Transverse colon (tissue), 4 donors: ENCODE measurements around the gene MIX23. TPM values are rescaled to one million over a fixed set of nuclear protein-coding genes. Genes with fewer than 3 reads are reported as not detected.

Experiments
- DNase-seq: peaks from one replicate; pipeline ENCODE4 v3.0.0-alpha.2; 2019
- H3K27ac ChIP-seq, 4 donors: fragments of 200-600 bp; sonication (generic); 2 replicates each; pipeline ENCODE4 v1.5.1; 2016 to 2018; ENCODE audit warnings: inconsistent platforms in 4 of 4
- H3K27me3 ChIP-seq: fragments of 200-600 bp; sonication (generic); 2 replicates; pipeline ENCODE4 v1.5.1; 2017; ENCODE audit warnings: inconsistent platforms
- H3K36me3 ChIP-seq, 4 donors: fragments of 200-600 bp; sonication (generic); 2 replicates each; pipeline ENCODE4 v1.5.1; 2017 to 2019; ENCODE audit warnings: inconsistent platforms in 4 of 4
- H3K4me1 ChIP-seq, 4 donors: fragments of 200-600 bp; sonication (generic); 2 replicates each; pipeline ENCODE4 v1.5.1; 2017 to 2020; ENCODE audit warnings: inconsistent platforms in 4 of 4
- H3K4me3 ChIP-seq, 4 donors: fragments of 200-600 bp; sonication (generic); 1 replicate in 1 of 4; 2 replicates in 3 of 4; pipeline versions ENCODE4 v1.5.1 to v1.6.1; 2017 to 2019; ENCODE audit warnings: inconsistent platforms in 4 of 4
- H3K9me3 ChIP-seq, 2 donors: fragments of 200-600 bp; sonication (generic); 2 replicates each; pipeline ENCODE4 v1.5.1; 2017 to 2019; ENCODE audit warnings: inconsistent platforms in 2 of 2
- CTCF ChIP-seq, 5 experiments: fragments of 200-600 bp in 3 of 5; fragments of 450-650 bp in 2 of 5; sonication (generic) in 3 of 5; IDR thresholded peaks; 1 replicate in 2 of 5; 2 replicates in 3 of 5; pipeline ENCODE4 v1.5.1; 2016 to 2017; ENCODE audit warnings: antibody characterized with exemption in 5 of 5, inconsistent platforms in 3 of 5, mild to moderate bottlenecking in 2 of 5, moderate library complexity in 1 of 5
- EP300 ChIP-seq: sonication (generic); formaldehyde crosslinking; IDR thresholded peaks from one replicate; pipeline ENCODE4 v1.6.1; 2017; ENCODE audit warnings: antibody characterized with exemption, low read depth
- POLR2A ChIP-seq: fragments of 450-650 bp; IDR thresholded peaks from one replicate; pipeline ENCODE4 v1.6.1; 2016; ENCODE audit warnings: antibody characterized with exemption, mild to moderate bottlenecking, moderate library complexity
- POLR2AphosphoS5 ChIP-seq, 3 donors: sonication (generic); formaldehyde crosslinking; IDR thresholded peaks; one replicate each; pipeline ENCODE4 v1.6.1; 2016; ENCODE audit warnings: antibody characterized with exemption in 3 of 3
- WGBS, 2 donors: methylation state at CpG; one replicate each; pipeline ENCODE4 v1.1.5; 2018; ENCODE audit warnings: low coverage in 1 of 2; 5-methylcytosine and 5-hydroxymethylcytosine counted together
- in situ Hi-C, 4 donors: fragments of 200-750 bp; cut with MboI; loops; one replicate each; pipeline versions ENCODE4 v1.15.0 to v1.15.1; 2017; ENCODE audit warnings: low sequenced_read_pairs in 3 of 4, low pct_ligation_motif_present in 1 of 4, low pct_unique_long_range_greater_than_20kb in 1 of 4
- intact Hi-C: fragments of 100-400 bp; cut with DNase I; formaldehyde crosslinking; loops from one replicate; pipeline ENCODE4 v1.15.1; 2023; ENCODE audit warnings: low total_unique reads
- total RNA-seq, 4 donors: library from RNA; depleted of rRNA; stranded (reverse); fragments of >200 nt; gene quantifications; one replicate each; pipeline ENCODE4 v1.1.0, GENCODE V29; 2016

MIX23 gene
- total RNA-seq, 4 donors from 2014 or later = 4.5 to 28.7 (median 10.7) TPM

DNA sequence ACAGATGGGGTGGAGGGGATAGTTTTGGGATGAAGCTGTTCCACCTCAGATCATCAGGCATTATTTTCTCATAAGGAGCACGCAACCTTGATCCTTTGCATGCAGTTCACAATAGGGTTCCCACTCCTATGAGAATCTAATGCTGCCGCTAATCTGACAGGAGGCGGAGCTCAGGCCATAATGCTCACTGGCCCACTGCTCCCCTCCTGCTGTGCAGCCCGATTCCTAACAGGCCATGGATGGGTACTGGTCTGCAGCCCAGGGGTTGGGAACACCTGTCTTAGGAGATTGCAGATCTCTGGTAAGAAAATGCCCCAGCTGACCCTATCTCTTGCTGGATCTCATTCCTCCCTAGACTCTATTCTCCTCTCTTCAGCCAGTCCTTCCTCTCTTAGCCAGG, 51.1 kb downstream of the MIX23 start:
- H3K4me3 ChIP-seq = no peak overlapping the region
- TF ChIP-seq EP300 (no peak), CTCF (IDR thresholded peaks at IDR 0.05) (no peak), POLR2AphosphoS5 (IDR thresholded peaks at IDR 0.05) (no peak), POLR2A (no peak)
- H3K36me3 ChIP-seq = no peaks in the 10 kb centered on the region
- no peaks in the 10 kb centered on the region for H3K27me3 ChIP-seq
- no peaks in the 10 kb centered on the region for H3K9me3 ChIP-seq
- DNase-seq = no peak
- no peaks in the 10 kb centered on the region for H3K4me1 ChIP-seq
- WGBS, 2 donors = 83% methylated on average over 4 of the region's 4 CpGs; no CpG with 5 or more reads in 1 of the 2 donors
- intact Hi-C loops (no loop called here), in situ Hi-C loops (no loop called here)
- no peak overlapping the region for H3K27ac ChIP-seq

DNA sequence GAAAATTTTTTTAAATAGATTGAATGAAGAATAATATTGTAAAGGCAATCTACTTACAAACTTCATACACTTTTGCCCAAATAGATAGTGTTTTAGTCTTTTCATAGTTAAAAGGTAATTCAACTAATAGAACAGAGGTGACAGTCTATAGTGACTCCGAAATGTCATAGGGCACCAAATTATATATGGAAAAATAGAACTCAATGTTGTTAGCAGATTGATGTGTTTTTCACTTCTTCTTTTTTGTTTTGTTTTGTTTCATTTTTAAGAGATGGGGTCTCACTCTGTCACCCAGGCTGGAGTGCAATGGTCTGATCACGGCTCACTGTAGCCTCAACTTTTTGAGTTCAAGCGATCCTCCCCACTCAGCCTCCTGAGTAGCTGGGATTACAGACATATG, 57.3 kb downstream of the MIX23 start:
- Histone ChIP-seq H3K9me3 (no peaks in the 10 kb centered on the region), H3K36me3 (no peaks in the 10 kb centered on the region), H3K27me3 (no peaks in the 10 kb centered on the region), H3K4me1 (no peaks in the 10 kb centered on the region), H3K27ac (no peak overlapping the region), H3K4me3 (no peak overlapping the region)
- WGBS, 2 donors = 78 to 96% methylated on average over 3 of the region's 3 CpGs
- intact Hi-C loops = no loop called here
- DNase-seq = no peak
- in situ Hi-C loops = no loop called here
- TF ChIP-seq CTCF (IDR thresholded peaks at IDR 0.05) = no peak

GRCh38 chr3:122324871-122325323, 58.1 kb downstream of the MIX23 start, which contains the start of gene CSTA:
CSTA (plus strand) TSS chr3:122325248; CDS start chr3:122325293, 45 bp downstream.
- no peak for TF ChIP-seq POLR2A
- no peak for TF ChIP-seq POLR2AphosphoS5 (IDR thresholded peaks at IDR 0.05)
- no peaks in the 10 kb centered on the region for H3K4me1 ChIP-seq
- no peaks in the 10 kb centered on the region for H3K9me3 ChIP-seq
- intact Hi-C loops (no loop called here), in situ Hi-C loops (no loop called here)
- WGBS, 2 donors = 65 to 72% methylated on average over 3 to 6 of the region's 6 CpGs
- H3K27ac ChIP-seq = no peak within 1 kb of the TSS
- no peaks in the 10 kb centered on the region for H3K36me3 ChIP-seq
- DNase-seq = no peak
- no peak within 1 kb of the TSS for H3K4me3 ChIP-seq
- no peaks in the 10 kb centered on the region for H3K27me3 ChIP-seq

GRCh38 chr3:122322095-122323075, 60.6 kb downstream of the MIX23 start:
- TF ChIP-seq EP300 (no peak), POLR2AphosphoS5 (IDR thresholded peaks at IDR 0.05) (no peak), POLR2A (no peak), CTCF (IDR thresholded peaks at IDR 0.05) (no peak)
- no peaks in the 10 kb centered on the region for H3K36me3 ChIP-seq
- H3K27me3 ChIP-seq = no peaks in the 10 kb centered on the region
- DNase-seq = no peak
- no peaks in the 10 kb centered on the region for H3K4me1 ChIP-seq
- H3K4me3 ChIP-seq = no peak overlapping the region
- intact Hi-C loops = no loop called here
- WGBS, 2 donors = 55 to 62% methylated on average over 4 to 5 of the region's 5 CpGs
- H3K27ac ChIP-seq = no peak overlapping the region
- H3K9me3 ChIP-seq = no peaks in the 10 kb centered on the region
- in situ Hi-C loops = no loop called here
